Measurements from ENCODE around the gene PNPLA6. TPM values are rescaled to one million over a fixed set of nuclear protein-coding genes. Genes with fewer than 3 reads are reported as not detected.

The PNPLA6 gene
- total and polyA plus RNA-seq, 2 of the 13 experiments (the other 11 are each of a cell fraction or from before 2014, with no cell fraction given) = 24.9 to 28.2 TPM

- BruUV-seq (replicated peaks) = no TSS peak
- WGBS (ENCODE audit: low lambda C conversion rate) = 90% methylated on average over 14 of the region's 25 CpGs
- H3K4me1 ChIP-seq (ENCODE audit: insufficient read depth, low read length) = peaks cover 8% of the 10 kb centered on the region; the same call in 1 of the 2 replicates
- H2AFZ ChIP-seq (ENCODE audit: low read length) = no peak overlapping the region
- no peak overlapping the region for H3K4me3 ChIP-seq (replicated peaks in 1 of 3; ENCODE audit: insufficient read depth in 1 of 3, low read depth in 2 of 3, low read length in 3 of 3)
- in situ Hi-C loops (cut with HindIII; ENCODE audit: extremely low pct_ligation_motif_present, low pct_unique_long_range_greater_than_20kb) = no loop called here
- no peaks in the 10 kb centered on the region for H3K9me3 ChIP-seq (ENCODE audit: low read length)
- no peak overlapping the region for H3K4me2 ChIP-seq (ENCODE audit: low read depth, low read length)
- H3K9ac ChIP-seq (ENCODE audit: insufficient read depth, low read depth, low read length) = no peak overlapping the region
- peaks cover 0 to 2% of the 10 kb centered on the region in 2 experiments; a peak in 2 of 5 replicates for H3K36me3 ChIP-seq (replicated peaks in 1 of 2; ENCODE audit: control insufficient read depth in 1 of 2, insufficient read depth in 2 of 2, low read length in 2 of 2)
- intact Hi-C loops (cut with micrococcal nuclease; ENCODE audit: unreplicated experiment) = no loop called here
- CTCF ChIA-PET (ENCODE audit: low intra/inter-chr PET ratio, low total read pairs) = no interaction called here
- H3K27ac ChIP-seq (ENCODE audit: extremely low read length, insufficient read depth, low read length) = no peak overlapping the region
- DNase-seq (ENCODE audit: low spot score) = no peak
- POLR2A ChIA-PET = no interaction called here
- no peak for FAIRE-seq
- H3K79me2 ChIP-seq (ENCODE audit: insufficient read depth, low read length) = no peaks in the 10 kb centered on the region
- TF ChIP-seq ZBTB1 (CRISPR knock-in tag; IDR thresholded peaks at IDR 0.05; ENCODE audit: borderline replicate concordance) (no peak), TBX2 (CRISPR knock-in tag; IDR thresholded peaks at IDR 0.05; ENCODE audit: borderline replicate concordance) (no peak)
- no peak for ATAC-seq
- H3K27me3 ChIP-seq (ENCODE audit: control insufficient read depth in 1 of 2, insufficient read depth in 2 of 2, low read length in 2 of 2) = no peaks in the 10 kb centered on the region
- no peaks in the 10 kb centered on the region for H4K20me1 ChIP-seq (ENCODE audit: insufficient read depth, low read length)
Observed at GRCh38 chr19:7527516-7528191, 7.9 kb upstream of the PNPLA6 start.

GRCh38 chr19:7528192-7528519, 7.4 kb upstream of the PNPLA6 start:
- intact Hi-C loops (cut with micrococcal nuclease; ENCODE audit: unreplicated experiment) = no loop called here
- H3K4me1 ChIP-seq (ENCODE audit: insufficient read depth, low read length) = peaks cover 9% of the 10 kb centered on the region
- FAIRE-seq (no peak), ATAC-seq (no peak), DNase-seq (ENCODE audit: low spot score) (no peak)
- H3K4me3 ChIP-seq (replicated peaks in 1 of 3; ENCODE audit: insufficient read depth in 1 of 3, low read depth in 2 of 3, low read length in 3 of 3) = no peak overlapping the region
- ChIA-PET POLR2A (no interaction called here), CTCF (ENCODE audit: low intra/inter-chr PET ratio, low total read pairs) (no interaction called here)
- H3K27me3 ChIP-seq (ENCODE audit: control insufficient read depth in 1 of 2, insufficient read depth in 2 of 2, low read length in 2 of 2) = no peaks in the 10 kb centered on the region
- in situ Hi-C loops (cut with HindIII; ENCODE audit: extremely low pct_ligation_motif_present, low pct_unique_long_range_greater_than_20kb) = no loop called here
- H3K4me2 ChIP-seq (ENCODE audit: low read depth, low read length) = no peak overlapping the region
- no peaks in the 10 kb centered on the region for H3K79me2 ChIP-seq (ENCODE audit: insufficient read depth, low read length)
- no peak overlapping the region for H3K9ac ChIP-seq (ENCODE audit: insufficient read depth, low read depth, low read length)
- no peak overlapping the region for H3K27ac ChIP-seq (ENCODE audit: extremely low read length, insufficient read depth, low read length)
- TF ChIP-seq ZBTB37 (CRISPR knock-in tag; IDR thresholded peaks at IDR 0.05) (no peak), YEATS4 (CRISPR knock-in tag; IDR thresholded peaks at IDR 0.05; ENCODE audit: borderline replicate concordance) (no peak), ZNF205 (CRISPR knock-in tag; IDR thresholded peaks at IDR 0.05) (no peak)
- BruUV-seq (replicated peaks) = no TSS peak
- 90% methylated on average over 2 of the region's 7 CpGs for WGBS (ENCODE audit: low lambda C conversion rate)
- H2AFZ ChIP-seq (ENCODE audit: low read length) = no peak overlapping the region
- H3K36me3 ChIP-seq (replicated peaks in 1 of 2; ENCODE audit: control insufficient read depth in 1 of 2, insufficient read depth in 2 of 2, low read length in 2 of 2) = peaks cover 0 to 2% of the 10 kb centered on the region in 2 experiments; a peak in 2 of 5 replicates
- no peaks in the 10 kb centered on the region for H3K9me3 ChIP-seq (ENCODE audit: low read length)
- H4K20me1 ChIP-seq (ENCODE audit: insufficient read depth, low read length) = no peaks in the 10 kb centered on the region

Data from HepG2 (cell line).